Hypothalamus (tissue), 51 donors: ENCODE data around the gene MAML3.

ENCODE experiments used
- DNase-seq, 51 donors: peaks; one replicate each; lab custom pipeline; 2025; lab: John Stamatoyannopoulos, UW

Gene MAML3

DNA sequence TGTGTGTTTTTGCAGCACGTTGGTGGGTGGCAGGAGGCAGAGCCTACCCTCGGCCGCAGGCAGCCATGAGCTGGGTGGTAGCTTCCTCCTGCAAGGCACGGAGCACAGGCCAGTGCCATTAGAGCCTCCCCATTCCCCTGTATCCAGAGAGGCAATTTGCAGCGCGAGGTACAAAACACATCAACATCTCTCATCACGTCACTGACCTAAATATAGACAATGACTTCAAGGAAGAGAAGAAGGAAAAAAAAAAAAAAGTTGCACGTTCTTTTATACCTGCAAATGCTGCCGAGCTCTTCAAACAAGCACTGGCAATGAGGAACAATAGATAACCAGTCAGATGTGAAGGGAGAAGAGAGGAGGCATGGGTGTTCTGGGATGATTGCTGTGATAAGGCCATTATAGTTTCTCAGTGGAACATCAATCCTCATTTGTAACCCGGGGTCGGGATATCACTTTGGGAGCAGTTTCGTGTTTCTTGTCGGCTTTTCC lies 328.4 kb downstream of the MAML3 start:
- DNase-seq: no peak

DNA sequence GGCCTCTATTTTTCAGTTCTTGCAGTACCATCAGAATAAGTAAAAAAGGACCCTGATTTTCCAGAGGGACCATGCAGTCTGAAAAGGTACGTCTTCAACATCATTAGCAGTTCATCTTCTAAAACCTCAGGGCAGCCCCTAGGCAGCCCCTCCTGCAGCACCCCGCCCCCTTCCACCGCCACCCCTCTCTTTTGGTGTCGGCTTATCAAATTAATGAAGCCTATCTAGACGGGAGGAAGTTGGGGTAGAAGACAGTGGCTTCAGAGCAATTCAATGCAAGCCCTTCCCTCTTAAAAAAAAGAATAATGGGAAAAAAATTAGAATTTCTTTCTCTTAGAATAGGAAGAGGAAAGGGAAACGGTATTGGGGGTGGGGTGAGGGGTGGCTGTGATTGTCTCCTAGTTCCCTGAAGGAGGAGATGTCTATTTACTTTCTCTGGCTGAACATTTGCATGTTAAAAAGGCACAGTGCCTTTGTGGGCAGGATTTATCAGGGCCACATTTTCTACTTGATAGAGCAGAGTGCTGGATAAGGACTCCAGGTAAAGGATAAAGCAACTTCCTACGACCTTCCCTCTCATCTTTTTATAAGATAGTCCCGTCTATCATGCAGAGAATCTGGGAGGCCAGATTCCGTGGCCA lies 329.0 kb downstream of the MAML3 start:
- DNase-seq: no peak

DNA sequence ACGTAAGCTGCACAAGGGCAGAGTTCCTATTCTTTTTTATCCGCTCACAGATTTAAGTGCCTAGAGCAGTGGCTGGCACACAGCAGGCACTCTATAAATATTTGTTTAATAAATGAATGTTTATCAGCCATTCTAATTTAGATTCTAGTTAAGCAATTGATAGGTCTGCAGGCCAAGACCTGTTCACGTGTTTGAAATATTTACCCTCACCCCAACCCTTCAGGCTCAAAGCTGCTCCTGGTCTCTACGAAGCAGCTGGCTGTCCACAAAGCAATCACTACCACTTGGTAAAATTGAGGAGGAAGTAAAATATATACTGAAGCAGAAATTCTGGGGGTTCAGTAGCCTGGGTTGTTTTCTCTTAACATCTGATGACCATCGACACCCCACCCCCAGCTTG lies 330.2 kb downstream of the MAML3 start:
- no peak for DNase-seq

DNA sequence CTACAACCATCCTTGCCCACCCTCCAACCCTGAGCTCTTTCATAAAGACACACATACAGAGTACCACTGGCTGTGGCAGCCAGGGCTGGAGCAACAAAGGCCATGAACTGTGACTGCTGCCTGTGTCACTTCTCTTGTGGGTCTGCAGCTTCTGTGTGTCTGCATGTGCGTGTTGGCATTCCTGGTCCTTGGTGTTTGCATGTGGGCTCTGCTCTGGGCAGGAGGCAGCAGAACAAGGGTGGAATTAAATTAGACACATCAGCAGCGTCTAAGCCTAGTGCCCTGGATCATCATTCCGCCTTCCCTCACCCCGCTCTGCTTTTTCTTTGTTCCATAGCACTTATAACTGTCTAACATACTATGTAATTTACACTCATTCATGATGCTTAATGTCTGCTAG lies 330.6 kb downstream of the MAML3 start:
- no peak for DNase-seq

DNA sequence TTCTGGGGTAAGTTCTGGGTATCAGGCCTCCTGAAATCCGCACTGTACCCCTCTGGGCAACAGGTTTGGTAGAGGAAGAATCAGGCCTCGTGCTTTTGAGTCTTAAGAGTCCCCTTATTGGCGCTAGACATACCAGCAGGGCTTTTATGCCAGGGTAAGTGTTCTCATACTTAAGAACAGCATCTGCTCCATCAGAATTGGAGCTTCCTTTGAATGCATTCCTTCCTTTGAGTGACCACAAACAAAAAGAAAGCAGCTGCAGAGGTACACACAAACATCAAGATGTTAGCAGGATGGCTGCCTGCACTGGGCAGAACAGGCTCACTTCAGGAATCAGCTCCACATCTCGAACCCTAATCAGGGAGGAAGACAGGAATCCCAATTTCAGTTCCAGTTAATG lies 331.6 kb downstream of the MAML3 start:
- DNase-seq: no peak

DNA sequence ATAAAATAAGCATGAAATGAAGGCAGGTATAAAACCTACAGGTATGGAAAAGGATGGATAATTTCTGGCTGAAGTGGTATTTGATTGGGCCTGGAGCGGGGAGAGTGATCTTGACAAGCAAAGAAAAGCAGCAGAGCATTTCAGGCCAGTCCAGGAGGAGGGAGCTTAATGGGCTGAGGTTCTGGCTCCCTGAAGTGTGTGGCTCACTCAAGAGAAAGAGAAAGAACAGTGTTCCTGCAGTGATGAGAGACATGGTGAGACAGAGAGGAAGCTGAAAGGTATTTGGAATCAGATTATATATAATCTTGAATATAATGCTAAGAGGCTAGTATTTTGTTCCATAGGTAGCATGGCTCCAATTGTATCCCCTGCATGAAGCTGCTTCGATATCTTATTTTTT lies 334.9 kb downstream of the MAML3 start:
- DNase-seq: no peak

DNA sequence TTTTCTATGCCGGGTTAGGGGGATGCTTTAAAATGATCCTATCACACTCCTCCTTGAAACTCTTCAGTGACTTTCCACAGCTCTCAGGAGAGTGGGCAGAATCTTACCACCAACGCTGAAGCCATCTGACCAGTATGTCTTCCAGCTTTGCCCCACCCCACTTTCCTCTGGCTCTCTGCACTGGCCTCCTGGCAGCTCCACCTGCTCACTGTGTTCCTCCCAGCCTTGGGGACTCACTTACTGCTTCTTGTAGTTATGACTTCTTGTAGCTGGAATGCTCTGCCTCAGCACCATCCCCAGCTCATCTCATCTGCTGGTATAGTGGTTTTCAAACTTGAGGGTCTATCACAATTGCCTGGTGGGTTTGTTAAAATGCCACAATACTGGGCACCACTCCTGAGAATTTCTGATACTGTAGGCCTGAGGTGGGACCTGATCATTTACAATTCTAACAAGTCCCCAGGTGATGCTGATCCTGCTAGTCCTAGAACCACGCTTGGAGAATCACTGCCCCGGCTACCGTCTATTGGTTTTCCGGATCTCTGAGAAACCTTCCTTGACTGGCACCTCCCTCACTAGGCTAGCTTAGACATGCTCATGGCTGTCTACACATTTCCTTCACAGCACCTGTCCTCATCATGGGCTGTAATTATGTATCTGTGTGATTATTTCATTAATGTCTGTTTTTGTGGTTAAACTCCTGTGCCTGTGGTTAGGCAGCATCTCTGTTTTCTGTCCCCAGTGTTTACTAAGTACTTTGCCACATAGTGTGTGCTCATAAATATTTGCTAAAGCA lies 336.1 kb downstream of the MAML3 start:
- no peak for DNase-seq

DNA sequence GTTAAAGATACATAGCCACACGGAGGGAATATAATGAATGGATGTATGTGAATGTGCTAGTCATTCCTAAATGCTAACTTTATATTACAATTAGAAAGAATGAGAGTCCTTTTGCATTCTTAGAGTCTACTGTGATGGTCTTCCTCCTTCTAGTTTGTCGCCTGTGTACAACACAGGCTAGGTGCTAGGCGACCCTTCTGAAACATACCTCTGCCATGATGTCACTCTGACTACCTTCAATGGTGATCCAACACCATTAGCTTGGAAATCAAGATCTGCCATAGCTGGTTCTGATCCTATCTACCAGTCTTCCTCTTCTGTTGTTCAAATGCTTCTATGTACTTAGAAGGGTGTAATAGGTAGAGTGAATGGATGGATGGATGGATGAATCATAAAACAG lies 337.1 kb downstream of the MAML3 start:
- DNase-seq: no peak

DNA sequence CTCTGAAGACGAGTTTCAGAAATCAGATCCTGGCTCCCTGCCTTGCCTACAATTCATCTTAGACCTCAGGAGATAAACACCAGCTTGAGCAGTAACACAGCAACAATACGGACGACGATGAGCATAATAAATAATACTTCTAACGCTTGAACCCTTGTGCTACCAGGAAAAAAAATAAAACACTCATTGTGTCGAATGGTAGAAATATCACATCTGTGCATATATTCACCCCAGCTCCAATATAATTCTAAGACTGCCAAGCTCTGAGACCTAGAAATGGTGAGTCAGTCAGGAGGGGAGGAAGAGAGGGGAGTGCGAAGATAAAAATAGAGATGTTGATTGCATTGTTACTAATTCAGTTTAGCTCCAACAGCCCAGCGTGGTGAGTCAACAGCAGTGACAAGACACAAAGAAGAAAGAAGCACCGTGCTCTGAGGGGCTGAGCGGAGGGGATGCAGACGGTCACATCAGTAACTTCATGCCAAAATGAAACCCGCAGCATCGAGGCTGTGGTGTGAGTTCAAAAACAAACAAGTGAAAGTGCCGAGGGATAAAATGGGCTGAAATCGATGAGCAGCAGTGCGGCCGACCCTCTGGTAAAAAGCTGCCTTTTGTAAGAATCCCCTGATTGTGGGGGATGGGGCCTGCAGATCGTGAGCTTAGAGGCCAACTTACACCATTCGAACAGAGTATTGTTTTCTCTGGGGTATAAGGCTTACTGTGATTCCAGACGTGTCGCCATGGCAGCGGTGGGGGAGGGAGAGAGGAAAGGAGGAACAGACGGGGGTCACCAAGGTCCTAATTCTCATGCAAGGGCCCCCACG lies 338.0 kb downstream of the MAML3 start:
- peak in 19 of 51 donors; percentile 1 to 60 (median 31) for DNase-seq

DNA sequence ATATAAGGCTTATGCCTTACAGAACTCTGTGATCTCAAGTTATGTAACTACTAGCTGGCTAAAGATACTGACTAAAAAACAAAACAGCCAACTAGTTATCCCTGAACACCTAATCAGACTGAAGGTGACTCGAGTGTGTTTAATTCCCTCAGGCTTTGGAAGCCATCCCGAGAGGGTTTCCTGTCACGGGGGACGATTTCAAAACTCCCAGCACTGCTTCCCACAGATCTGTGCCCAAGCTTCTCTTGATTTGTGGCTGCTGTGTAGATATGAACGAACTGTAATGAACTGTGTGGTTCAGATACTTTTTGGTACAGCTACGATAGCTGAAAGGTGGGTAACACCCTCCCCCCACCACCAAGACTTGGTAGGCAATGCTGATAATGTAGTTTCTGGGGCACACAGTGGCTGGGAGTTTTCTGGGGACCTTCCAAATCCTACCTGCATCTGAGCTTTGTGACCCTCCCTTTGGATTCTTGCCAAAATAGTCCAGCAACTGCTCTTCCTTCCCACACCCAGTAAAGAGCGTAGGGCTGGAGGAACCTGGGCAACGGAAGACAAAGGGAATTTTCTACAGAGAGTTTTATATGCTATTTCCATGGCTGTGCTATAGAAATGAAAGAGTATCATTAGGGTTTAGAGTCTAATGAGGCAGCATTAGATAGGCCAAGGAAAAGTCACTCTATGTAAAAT lies 339.5 kb downstream of the MAML3 start:
- DNase-seq: no peak

DNA sequence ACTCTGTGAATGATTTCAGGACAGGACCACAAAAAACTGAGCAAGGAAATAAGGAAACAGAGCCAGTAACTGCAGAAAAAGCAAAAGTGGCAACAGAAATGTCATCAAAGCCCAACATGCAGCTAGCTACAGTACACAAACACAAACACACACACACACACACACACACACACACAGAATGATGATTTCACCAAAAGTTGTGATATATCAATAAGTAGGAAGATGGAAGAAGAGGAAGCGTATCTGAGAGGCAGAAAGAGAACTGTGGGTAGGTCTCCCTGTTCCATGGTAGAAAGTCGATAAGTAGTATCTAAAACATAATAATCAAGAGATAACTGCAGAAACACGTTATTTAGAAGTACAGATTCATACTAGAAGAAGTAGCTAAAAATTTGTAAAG lies 340.1 kb downstream of the MAML3 start:
- no peak for DNase-seq

DNA sequence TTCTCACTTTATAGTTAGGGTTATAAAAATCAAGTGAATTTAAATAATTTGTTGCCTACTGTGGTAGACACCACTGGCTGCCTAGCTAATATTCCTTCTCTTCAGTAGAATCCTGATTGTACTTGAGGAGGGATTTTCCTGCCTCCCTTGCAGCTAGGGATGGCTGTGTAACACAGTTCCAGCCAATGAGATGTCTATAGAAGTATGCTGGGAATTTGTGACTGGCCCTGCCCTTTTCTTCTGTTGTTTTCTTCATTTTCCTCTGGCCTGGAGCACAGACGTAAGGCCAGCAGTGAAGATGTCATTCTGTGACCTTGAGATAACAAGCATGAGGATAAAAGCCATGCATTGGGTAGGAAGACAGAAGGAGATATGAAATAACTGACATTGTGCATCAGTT lies 343.3 kb downstream of the MAML3 start:
- DNase-seq: no peak

DNA sequence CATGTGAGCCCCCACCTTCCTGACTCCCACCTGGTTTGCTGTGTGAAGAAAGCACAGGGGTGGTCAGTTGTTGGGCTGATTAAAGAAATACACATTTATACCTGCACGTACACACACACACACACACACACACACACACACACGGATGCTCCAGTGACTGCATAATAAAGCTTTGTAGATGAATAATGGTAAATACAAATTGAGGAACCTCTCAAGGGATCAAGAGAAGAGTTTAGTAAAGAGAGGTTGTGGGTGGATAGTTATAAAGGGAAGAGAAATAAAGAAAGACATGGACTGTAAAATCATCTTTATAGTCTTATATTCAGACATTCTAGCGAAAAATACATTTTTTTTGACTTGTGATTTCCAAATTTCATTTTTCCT lies 344.2 kb downstream of the MAML3 start:
- no peak for DNase-seq

DNA sequence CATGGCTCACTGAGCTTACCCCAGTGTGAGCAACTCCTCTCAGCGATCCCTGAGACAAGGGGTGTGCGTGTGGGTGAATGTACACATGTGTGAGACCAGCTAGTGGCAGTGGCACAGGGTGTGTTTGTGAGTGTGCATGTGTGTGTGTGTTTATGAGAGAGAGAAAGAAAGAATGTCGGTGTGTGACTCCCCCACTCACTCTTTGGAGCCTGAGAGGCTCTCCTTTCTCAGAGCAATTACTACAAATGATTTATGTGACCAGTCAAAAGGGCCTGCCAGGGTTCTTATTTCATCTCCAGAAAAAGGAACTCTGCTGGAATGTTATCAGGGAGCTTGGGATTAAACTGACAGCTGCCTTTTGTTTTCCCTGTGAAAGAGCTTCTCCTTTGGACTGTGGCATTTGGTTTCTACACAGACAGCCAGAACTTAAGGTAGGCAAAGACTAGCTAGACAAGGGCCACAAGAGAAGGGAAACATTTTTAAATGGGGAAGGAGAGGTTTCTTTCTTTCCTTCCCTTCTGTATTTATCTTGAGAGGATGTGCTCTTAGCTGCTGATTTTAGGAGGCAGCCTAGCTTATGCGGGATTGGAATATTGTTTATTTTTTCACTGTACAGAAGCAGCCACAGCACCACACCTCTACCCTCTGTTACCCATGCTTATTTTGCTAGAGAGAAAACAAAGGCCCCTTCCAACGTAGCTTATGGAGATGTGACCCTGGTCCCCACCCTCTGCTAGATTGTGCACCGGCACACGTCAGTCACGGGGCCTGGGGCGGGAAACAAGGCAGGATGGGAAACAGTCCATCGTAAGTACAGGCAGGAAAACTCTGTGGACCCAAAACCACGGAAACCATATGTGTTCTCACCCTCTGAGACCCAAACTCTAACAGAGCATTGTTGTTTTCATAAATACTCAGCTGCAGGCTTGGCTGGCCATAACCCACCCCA lies 344.9 kb downstream of the MAML3 start:
- DNase-seq: no peak

DNA sequence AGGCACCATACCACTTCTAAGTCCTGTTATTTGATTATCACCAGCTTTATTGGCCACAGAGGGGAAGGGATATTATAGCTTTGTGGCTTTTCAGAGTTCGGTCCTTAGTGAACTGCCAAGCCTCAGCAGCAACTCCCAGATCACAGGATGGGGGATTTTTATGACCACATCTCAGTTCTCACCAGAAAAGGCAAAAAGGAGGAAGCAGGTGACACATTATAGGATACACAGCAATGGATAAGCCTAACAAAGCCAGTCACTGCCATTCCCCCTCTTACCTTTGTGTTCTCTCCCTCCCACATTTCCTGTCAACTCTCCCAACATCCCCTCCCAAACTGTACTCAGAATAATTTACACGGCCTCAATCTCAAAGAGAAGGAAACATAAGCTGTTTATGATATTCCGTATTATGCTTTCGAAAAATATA lies 345.6 kb downstream of the MAML3 start:
- DNase-seq: no peak

DNA sequence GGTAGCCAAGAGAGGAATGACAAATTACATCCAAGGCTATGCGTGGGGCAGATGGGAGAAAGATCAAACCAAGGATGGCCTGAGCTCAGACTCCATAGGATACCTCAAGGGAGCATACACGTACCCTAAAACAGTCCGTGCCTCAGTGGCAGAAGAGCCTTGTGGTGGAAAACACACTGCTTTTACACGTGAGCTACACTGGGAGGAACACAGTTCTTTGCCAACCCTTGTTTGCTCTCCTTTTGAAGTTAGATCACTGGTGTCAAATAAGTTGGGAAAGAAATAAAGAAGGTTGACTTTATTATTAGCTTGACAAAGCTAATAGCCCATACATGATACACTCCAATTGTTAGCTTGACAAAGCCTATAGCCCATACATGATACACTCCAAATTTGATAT lies 346.5 kb downstream of the MAML3 start:
- DNase-seq: no peak

DNA sequence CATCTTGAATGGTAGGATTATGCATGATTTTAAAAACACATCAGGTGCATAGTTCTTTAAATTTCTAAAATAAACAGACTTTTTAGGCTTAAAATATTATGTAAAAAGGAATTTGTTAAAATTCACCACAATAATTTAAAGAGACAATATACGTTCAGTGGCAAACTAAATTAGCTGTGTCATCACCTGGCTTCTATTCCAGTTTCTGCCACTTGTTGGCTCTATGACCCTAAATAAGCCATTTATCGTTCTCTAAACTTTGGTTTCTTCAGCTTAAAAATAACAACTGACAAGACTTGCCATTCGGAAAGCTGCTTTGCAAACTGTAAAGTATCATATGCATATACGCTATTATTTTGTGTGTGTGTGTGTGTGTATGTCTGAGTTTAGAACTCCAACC lies 347.1 kb downstream of the MAML3 start:
- DNase-seq: no peak

DNA sequence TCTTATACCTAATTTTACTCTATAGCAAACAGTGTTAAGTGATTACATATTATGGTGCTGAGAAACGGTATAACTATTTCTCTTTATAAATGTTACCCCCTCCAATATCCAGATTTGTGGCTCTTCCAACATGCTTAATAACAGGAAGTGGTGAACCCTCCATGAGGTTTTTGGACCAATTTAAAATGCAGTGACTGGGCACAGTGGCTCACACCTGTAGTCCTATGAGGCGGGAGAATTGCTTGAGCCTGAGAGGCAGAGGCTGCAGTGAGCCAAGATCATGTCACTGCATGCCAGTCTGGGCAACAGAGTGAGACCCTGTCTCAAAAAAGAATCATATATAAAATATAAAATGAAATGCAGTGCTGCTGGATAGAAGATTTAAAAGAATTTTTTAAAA lies 351.1 kb downstream of the MAML3 start:
- DNase-seq: no peak

DNA sequence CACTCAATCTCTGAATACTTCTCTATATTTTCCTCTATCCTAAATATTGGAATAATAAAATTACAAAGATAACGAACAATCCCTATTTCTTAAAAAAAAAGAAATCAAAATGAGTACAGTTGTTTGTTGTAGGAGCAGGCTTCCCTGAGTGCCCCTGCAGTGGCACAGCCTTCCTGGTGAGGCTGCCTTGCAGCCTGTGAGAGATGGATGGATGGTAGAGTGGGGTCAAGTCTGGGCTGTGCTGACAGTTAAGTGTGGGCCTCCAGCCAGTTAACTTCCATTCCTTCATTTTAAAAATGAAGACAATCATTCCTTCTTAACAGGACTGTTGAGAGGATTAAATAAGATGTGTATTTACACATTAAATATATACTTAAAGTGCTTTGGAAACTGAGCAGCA lies 351.5 kb downstream of the MAML3 start:
- DNase-seq: no peak

DNA sequence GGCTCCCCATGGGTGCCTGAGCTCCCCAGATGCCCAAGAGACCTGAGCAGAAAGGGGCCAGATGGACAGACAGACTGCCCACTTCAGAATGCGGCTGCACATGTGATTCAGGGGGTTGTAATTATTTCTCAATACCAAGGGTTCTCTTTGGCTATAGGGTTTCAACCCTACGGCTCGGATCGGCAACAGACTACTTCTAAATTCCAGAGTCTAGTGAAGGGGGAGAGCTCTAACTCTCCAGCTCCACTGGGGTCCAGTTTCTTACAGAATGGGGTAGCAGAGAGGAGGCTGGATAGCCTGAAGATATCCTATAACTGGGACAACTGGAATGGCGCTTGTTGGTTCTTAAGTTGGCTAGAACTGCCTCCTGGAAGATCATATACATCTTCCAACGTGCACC lies 352.1 kb downstream of the MAML3 start:
- DNase-seq: no peak
